ENCODE data around the gene ING3.

The ING3 gene

DNA sequence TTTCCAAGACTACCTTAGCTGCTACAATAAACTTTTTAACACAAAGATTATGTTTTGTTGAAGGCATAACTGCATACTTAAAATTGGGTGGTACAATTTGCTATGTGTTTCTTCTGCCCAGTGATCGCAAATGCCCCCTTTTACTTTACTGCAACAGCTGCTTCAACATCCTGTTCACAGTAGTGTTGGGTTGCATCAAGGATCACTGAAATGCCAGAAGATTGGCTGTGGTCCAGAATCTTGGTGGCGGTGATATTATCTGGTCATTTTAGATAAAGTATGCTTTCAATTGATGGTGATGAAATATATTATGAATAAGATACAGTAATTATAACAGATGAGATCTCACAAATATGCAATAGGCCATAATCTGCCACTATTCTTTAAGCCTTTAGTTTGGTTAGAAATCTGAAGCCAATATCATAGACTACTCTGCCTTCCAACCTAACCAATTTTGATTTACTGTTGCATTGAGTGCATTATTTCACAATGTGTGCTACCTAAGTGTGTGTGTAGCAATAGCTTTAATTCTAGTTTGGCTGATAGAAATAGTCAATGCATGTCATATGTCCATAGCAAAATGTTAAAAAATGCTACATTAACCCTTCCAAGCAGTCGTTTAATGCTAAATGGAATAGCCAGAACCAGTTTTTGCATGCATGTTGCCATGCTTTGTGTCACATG lies 29.8 kb upstream of the ING3 start:
- FAIRE-seq, result no peak
- DNase-seq (ENCODE audit: insufficient read length, low spot score), result no peak

DNA sequence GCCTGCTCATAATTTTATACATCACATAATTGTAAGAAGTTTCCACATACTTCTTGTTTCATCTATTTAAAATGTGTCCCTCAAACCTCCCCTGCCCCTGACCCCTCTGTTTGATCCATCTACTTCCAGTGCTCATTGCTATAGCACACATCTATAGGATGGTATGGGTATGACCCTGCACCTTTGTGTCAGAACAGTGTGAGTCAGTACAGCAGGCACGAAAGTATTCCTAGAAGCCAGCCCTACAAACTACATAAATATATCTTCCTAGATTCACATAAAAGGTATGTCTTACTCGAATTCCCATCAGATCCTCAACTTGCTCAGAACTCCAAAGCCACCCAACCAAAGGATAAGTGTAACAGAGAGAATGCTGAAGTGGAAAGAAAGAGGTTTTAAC lies 25.7 kb upstream of the ING3 start:
- TF ChIP-seq, protein P1, sequence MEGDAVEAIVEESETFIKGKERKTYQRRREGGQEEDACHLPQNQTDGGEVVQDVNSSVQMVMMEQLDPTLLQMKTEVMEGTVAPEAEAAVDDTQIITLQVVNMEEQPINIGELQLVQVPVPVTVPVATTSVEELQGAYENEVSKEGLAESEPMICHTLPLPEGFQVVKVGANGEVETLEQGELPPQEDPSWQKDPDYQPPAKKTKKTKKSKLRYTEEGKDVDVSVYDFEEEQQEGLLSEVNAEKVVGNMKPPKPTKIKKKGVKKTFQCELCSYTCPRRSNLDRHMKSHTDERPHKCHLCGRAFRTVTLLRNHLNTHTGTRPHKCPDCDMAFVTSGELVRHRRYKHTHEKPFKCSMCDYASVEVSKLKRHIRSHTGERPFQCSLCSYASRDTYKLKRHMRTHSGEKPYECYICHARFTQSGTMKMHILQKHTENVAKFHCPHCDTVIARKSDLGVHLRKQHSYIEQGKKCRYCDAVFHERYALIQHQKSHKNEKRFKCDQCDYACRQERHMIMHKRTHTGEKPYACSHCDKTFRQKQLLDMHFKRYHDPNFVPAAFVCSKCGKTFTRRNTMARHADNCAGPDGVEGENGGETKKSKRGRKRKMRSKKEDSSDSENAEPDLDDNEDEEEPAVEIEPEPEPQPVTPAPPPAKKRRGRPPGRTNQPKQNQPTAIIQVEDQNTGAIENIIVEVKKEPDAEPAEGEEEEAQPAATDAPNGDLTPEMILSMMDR (IDR thresholded peaks at IDR 0.05; ENCODE audit: insufficient read depth, missing control alignments), result no peak
- FAIRE-seq (no peak), DNase-seq (ENCODE audit: insufficient read length, low spot score) (no peak)

More for the DNA sequence above, 29.8 kb upstream of the ING3 start:
- TF ChIP-seq, protein P1 (IDR thresholded peaks at IDR 0.05; ENCODE audit: insufficient read depth, missing control alignments), result no peak

DNA sequence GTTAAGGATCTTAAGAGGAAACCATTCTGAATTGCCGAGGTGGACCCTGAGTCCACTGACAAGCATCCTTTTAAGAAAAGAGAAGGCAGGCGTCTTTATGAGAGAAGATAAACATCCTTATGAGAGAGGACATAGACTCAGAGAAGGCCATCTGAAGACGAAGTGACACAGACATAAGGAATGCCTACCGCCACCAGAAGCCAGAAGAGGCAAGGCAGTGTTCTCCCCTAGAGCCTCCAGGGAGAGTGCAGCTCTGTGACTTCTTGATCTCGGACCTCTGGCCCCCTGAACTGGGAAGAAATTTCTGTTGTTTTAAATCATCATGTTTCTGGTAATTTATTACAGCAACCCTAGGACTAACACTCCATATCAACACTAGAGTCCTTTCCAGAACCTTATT lies 25.2 kb upstream of the ING3 start:
- no peak for FAIRE-seq
- TF ChIP-seq, protein P1 (IDR thresholded peaks at IDR 0.05; ENCODE audit: insufficient read depth, missing control alignments), result no peak
- DNase-seq (ENCODE audit: insufficient read length, low spot score), result no peak

DNA sequence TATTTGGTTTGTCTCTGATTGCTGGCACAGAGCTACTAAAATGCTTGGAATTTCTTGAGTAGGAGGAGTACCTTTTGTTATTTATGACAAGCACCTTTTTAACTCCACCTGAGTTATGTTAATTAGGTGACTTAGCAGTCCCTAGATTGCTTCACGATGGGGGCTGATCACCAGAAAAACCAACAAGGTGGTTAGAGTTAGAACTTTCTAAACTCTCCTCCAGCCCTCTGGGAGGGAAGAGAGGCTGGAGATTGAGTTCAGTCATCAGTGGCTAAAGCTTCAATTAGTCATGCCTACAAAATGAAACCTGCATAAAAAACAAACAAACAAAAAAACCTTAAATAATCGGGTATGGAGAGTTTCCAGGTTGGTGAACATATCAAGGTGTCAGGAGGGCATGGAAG lies 23.6 kb upstream of the ING3 start:
- TF ChIP-seq, protein P1 (IDR thresholded peaks at IDR 0.05; ENCODE audit: insufficient read depth, missing control alignments), result no peak
- DNase-seq (ENCODE audit: insufficient read length, low spot score) (no peak), FAIRE-seq (no peak)

DNA sequence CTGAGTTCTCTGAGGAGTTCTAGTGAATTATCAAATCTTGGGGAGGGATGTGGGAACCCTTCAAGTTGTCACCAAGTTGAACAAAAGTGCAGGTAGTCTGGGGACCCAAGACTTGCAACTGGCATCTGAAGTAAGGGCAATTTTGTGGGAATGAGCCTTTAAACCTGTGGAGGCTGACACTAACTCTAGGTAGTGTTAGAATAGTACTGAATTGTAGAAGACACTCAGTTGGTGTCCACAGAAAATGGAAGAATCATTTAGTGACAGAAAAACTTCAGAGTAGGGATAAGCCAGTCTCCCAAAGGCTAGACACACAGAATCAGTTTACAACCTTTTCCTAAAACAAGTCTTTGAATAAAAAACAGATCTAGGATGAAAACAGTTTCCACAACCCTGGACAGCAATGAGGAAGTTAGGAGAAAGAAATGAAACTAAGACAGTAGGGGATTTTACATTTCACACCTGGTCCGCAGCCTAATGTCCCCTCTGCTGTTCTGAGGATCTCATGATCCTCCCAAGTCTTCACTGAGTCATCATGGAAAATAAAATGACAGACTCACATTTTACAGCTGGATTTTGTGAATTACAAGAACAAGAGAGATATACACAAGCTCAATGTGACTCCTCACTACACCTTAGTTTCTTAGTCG lies 23.0 kb upstream of the ING3 start:
- DNase-seq (ENCODE audit: insufficient read length, low spot score), result no peak
- TF ChIP-seq, protein P1 (IDR thresholded peaks at IDR 0.05; ENCODE audit: insufficient read depth, missing control alignments), result no peak
- FAIRE-seq, result no peak

DNA sequence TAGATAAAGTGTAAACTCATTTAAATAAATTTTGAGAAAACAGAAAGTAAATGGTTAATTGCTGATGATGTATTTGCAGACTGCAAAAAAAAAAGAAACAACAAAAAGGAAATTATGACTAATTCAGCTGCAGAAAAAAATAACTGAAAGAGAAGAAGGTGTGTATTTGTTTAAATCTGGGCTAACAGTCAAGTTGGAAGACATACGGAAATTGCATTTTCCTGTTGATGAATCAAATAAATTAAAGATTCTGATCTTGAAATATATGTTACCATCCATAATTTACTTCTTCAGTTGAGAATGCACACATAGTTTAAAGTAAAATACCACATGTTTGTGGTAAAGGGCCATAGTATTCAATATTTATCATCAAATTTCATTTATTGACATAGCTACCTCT lies 19.3 kb upstream of the ING3 start:
- FAIRE-seq (no peak), DNase-seq (ENCODE audit: insufficient read length, low spot score) (no peak)

More for the DNA sequence above, 19.3 kb upstream of the ING3 start:
- TF ChIP-seq, protein P1 (IDR thresholded peaks at IDR 0.05; ENCODE audit: insufficient read depth, missing control alignments), result no peak

Data from D721Med (cell line).